ENCODE measurements around the gene AKAP9. TPM values are rescaled to one million over a fixed set of nuclear protein-coding genes. Genes with fewer than 3 reads are reported as not detected.

The AKAP9 gene
- total RNA-seq, 6 experiments from 2014 or later: 30.9 to 63.7 (median 40.5) TPM

GRCh38 chr7:91894781-91895480 lies 45.7 kb upstream of the AKAP9 start:
- no peak overlapping the region for H3K27ac ChIP-seq
- H3K36me3 ChIP-seq: no peaks in the 10 kb centered on the region
- ATAC-seq (no peak), DNase-seq (no peak)
- H3K27me3 ChIP-seq: no peaks in the 10 kb centered on the region
- no peaks in the 10 kb centered on the region for H3K9me3 ChIP-seq
- intact Hi-C loops (cut with DNase I): no loop called here
- H3K4me3 ChIP-seq: no peak overlapping the region
- 50% methylated on average over 1 of the region's 1 CpG for WGBS (ENCODE audit: insufficient coverage, low coverage, low lambda C conversion rate, missing lambda C conversion rate)
- no peaks in the 10 kb centered on the region for H3K4me1 ChIP-seq
- TF ChIP-seq CTCF (IDR thresholded peaks at IDR 0.05): no peak
- TF ChIP-seq POLR2A (IDR thresholded peaks at IDR 0.05): no peak

GRCh38 chr7:91898240-91898992 lies 42.2 kb upstream of the AKAP9 start:
- Histone ChIP-seq H3K36me3 (no peaks in the 10 kb centered on the region), H3K27me3 (no peaks in the 10 kb centered on the region), H3K4me3 (no peak overlapping the region), H3K4me1 (no peaks in the 10 kb centered on the region), H3K9me3 (no peaks in the 10 kb centered on the region), H3K27ac (no peak overlapping the region)
- no peak for ATAC-seq
- intact Hi-C loops (cut with DNase I): no loop called here
- no peak for DNase-seq
- WGBS (ENCODE audit: insufficient coverage, low coverage, low lambda C conversion rate, missing lambda C conversion rate): 64% methylated on average over 10 of the region's 10 CpGs
- no peak for TF ChIP-seq CTCF (IDR thresholded peaks at IDR 0.05)
- no peak for TF ChIP-seq POLR2A (IDR thresholded peaks at IDR 0.05)

GRCh38 chr7:91899563-91899962 lies 41.1 kb upstream of the AKAP9 start:
- intact Hi-C loops (cut with DNase I): no loop called here
- Histone ChIP-seq H3K4me1 (no peaks in the 10 kb centered on the region), H3K27ac (no peak overlapping the region), H3K4me3 (no peak overlapping the region), H3K9me3 (no peaks in the 10 kb centered on the region), H3K36me3 (no peaks in the 10 kb centered on the region), H3K27me3 (no peaks in the 10 kb centered on the region)
- WGBS (ENCODE audit: insufficient coverage, low coverage, low lambda C conversion rate, missing lambda C conversion rate): 71% methylated on average over 1 of the region's 1 CpG
- TF ChIP-seq CTCF (IDR thresholded peaks at IDR 0.05): no peak
- TF ChIP-seq POLR2A (IDR thresholded peaks at IDR 0.05): no peak
- no peak for DNase-seq
- no peak for ATAC-seq

GRCh38 chr7:91910171-91910570 lies 30.5 kb upstream of the AKAP9 start:
- ATAC-seq: no peak
- H3K27me3 ChIP-seq: no peaks in the 10 kb centered on the region
- 57% methylated on average over 1 of the region's 1 CpG for WGBS (ENCODE audit: insufficient coverage, low coverage, low lambda C conversion rate, missing lambda C conversion rate)
- no peak for DNase-seq
- H3K27ac ChIP-seq: no peak overlapping the region
- H3K4me3 ChIP-seq: no peak overlapping the region
- no peaks in the 10 kb centered on the region for H3K4me1 ChIP-seq
- H3K36me3 ChIP-seq: no peaks in the 10 kb centered on the region
- TF ChIP-seq POLR2A (IDR thresholded peaks at IDR 0.05): no peak
- TF ChIP-seq CTCF (IDR thresholded peaks at IDR 0.05): no peak
- no peaks in the 10 kb centered on the region for H3K9me3 ChIP-seq
- intact Hi-C loops (cut with DNase I): no loop called here
